Loucy (cell line): ENCODE results near the gene CDK4.

Source experiments
- EZH2phosphoT487 ChIP-seq: fragments of 200-600 bp; IDR thresholded peaks from 2 replicates; pipeline ENCODE4 v1.6.1; 2018; ENCODE audit warnings: antibody characterized with exemption, mild to moderate bottlenecking, moderate library complexity, borderline replicate concordance
- TF ChIP-seq, protein P1 (sequence below): fragments of 200-600 bp; sonication (generic); conservative IDR thresholded peaks from 2 replicates; pipeline ENCODE4 v1.5.1; 2014; ENCODE audit warnings: mild to moderate bottlenecking, antibody characterized with exemption, low read length

DNA sequence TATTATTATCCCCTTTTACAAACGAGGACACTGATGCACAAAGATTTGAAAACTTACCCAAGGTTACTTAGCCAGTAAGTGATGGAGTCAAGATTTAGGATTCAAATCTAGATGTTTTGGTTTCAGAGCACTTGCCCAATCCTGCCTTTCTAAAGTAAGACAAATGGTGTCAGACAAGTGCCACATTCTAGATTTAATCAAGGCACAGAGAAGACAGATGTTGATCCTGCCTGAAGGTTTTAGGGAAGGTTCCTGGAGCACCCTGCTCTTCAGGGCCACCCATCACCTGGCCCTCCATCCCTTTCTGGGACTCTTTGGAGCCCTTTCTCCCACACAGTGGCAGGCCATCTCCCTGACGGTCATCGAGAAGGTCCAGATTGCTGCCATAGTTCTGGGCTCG, 5.7 kb upstream of the CDK4 start:
- TF ChIP-seq, protein P1, sequence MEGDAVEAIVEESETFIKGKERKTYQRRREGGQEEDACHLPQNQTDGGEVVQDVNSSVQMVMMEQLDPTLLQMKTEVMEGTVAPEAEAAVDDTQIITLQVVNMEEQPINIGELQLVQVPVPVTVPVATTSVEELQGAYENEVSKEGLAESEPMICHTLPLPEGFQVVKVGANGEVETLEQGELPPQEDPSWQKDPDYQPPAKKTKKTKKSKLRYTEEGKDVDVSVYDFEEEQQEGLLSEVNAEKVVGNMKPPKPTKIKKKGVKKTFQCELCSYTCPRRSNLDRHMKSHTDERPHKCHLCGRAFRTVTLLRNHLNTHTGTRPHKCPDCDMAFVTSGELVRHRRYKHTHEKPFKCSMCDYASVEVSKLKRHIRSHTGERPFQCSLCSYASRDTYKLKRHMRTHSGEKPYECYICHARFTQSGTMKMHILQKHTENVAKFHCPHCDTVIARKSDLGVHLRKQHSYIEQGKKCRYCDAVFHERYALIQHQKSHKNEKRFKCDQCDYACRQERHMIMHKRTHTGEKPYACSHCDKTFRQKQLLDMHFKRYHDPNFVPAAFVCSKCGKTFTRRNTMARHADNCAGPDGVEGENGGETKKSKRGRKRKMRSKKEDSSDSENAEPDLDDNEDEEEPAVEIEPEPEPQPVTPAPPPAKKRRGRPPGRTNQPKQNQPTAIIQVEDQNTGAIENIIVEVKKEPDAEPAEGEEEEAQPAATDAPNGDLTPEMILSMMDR, result no peak
- no peak for TF ChIP-seq EZH2phosphoT487
